Neural progenitor cell (in vitro differentiated cells): Measurements from ENCODE around the gene MAPRE3. TPM values are rescaled to one million over a fixed set of nuclear protein-coding genes. Genes with fewer than 3 reads are reported as not detected.

Source experiments
- DNase-seq: peaks from one replicate; pipeline ENCODE4 v3.0.0-alpha.2; 2016; ENCODE audit warnings: low spot score
- H2AFZ ChIP-seq: fragments of 200-600 bp; sonication (generic); replicated peaks from 2 replicates; pipeline ENCODE4 v1.6.1; 2016; ENCODE audit warnings: antibody characterized with exemption
- H3F3A ChIP-seq: fragments of 200-600 bp; sonication (generic); 2 replicates; pipeline ENCODE4 v1.6.1; 2016; ENCODE audit warnings: antibody characterized with exemption, low read depth
- H3K27ac ChIP-seq: fragments of 200-600 bp; sonication (generic); 2 replicates; pipeline ENCODE4 v1.5.1; 2016; ENCODE audit warnings: mild to moderate bottlenecking
- H3K27me3 ChIP-seq: fragments of 200-600 bp; sonication (generic); 2 replicates; pipeline ENCODE4 v1.6.1; 2016; ENCODE audit warnings: mild to moderate bottlenecking, moderate library complexity
- H3K36me3 ChIP-seq: fragments of 200-600 bp; sonication (generic); 2 replicates; pipeline ENCODE4 v1.5.1; 2016
- H3K4me1 ChIP-seq: fragments of 200-600 bp; sonication (generic); 2 replicates; pipeline ENCODE4 v1.6.1; 2016; ENCODE audit warnings: mixed run types
- H3K4me2 ChIP-seq: fragments of 200-600 bp; sonication (generic); 2 replicates; pipeline ENCODE4 v1.6.1; 2016
- H3K4me3 ChIP-seq: fragments of 200-600 bp; sonication (generic); 2 replicates; pipeline ENCODE4 v1.5.1; 2016
- H3K79me2 ChIP-seq: fragments of 200-600 bp; sonication (generic); 2 replicates; pipeline ENCODE4 v1.6.1; 2016; ENCODE audit warnings: low read depth
- H3K9ac ChIP-seq: fragments of 200-600 bp; sonication (generic); 2 replicates; pipeline ENCODE4 v1.6.1; 2016
- H3K9me3 ChIP-seq: fragments of 200-600 bp; sonication (generic); 2 replicates; pipeline ENCODE4 v1.5.1; 2016; ENCODE audit warnings: low read depth
- H4K20me1 ChIP-seq: fragments of 200-600 bp; sonication (generic); 2 replicates; pipeline ENCODE4 v1.6.1; 2016; ENCODE audit warnings: low read depth
- H3K27ac Mint-ChIP-seq: 3 replicates; pipeline ENCODE4 v1.8.0; 2021; ENCODE audit warnings: mixed read lengths
- H3K27me3 Mint-ChIP-seq: 2 replicates; pipeline ENCODE4 v1.8.0; 2022; ENCODE audit warnings: low read depth, mild to moderate bottlenecking, inconsistent platforms, moderate library complexity, mixed read lengths; ENCODE audit not compliant: insufficient read depth
- H3K36me3 Mint-ChIP-seq: 3 replicates; pipeline ENCODE4 v1.8.0; 2021; ENCODE audit warnings: mixed read lengths
- H3K4me1 Mint-ChIP-seq: 3 replicates; pipeline ENCODE4 v1.8.0; 2021; ENCODE audit warnings: mixed read lengths
- H3K4me3 Mint-ChIP-seq: 3 replicates; pipeline ENCODE4 v1.8.0; 2021; ENCODE audit warnings: mild to moderate bottlenecking, moderate library complexity, mixed read lengths
- H3K9me3 Mint-ChIP-seq: 3 replicates; pipeline ENCODE4 v1.8.0; 2020; ENCODE audit warnings: mixed read lengths
- EZH2 ChIP-seq: fragments of 200-600 bp; sonication (generic); IDR thresholded peaks from 2 replicates; pipeline ENCODE4 v1.6.1; 2017; ENCODE audit warnings: antibody characterized with exemption, mild to moderate bottlenecking, moderate library complexity
- EZH2phosphoT487 ChIP-seq: fragments of 200-600 bp; sonication (generic); IDR thresholded peaks from 2 replicates; pipeline ENCODE4 v1.6.1; 2017; ENCODE audit warnings: antibody characterized with exemption
- total RNA-seq: library from RNA; depleted of rRNA; stranded (reverse); fragments of >200 nt; gene quantifications from 2 replicates; pipeline ENCODE4 v1.2.3, GENCODE V29; 2015; ENCODE audit warnings: low replicate concordance
- TF ChIP-seq, protein P1 (sequence below): fragments of 200-600 bp; sonication (generic); IDR thresholded peaks from 2 replicates; pipeline ENCODE4 v1.5.1; 2017; ENCODE audit warnings: antibody characterized with exemption, mild to moderate bottlenecking

The MAPRE3 gene
- total RNA-seq, 1 donor from 2014 or later: 3.1 TPM

DNA sequence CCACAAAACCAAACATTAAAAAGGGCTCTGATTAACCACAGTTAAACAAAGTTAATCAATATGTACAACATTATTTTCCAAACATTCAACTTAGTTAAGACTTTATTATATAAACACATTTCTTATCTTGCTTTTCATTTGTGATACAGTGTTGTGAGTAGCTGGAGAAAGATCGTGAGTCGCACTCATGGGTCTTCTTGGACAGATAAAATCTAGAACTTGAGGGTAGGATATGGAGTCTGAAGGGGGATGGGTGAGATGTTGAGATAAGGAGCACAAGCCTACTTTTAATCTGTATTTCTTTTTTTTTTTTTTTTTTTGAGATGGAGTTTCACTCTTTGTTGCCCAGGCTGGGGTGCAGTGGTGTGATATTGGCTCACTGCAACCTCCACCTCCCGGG lies 39.7 kb downstream of the MAPRE3 start:
- no peaks in the 10 kb centered on the region for H3K9me3 ChIP-seq
- no peak for TF ChIP-seq EZH2
- TF ChIP-seq EZH2phosphoT487: no peak
- TF ChIP-seq, protein P1, sequence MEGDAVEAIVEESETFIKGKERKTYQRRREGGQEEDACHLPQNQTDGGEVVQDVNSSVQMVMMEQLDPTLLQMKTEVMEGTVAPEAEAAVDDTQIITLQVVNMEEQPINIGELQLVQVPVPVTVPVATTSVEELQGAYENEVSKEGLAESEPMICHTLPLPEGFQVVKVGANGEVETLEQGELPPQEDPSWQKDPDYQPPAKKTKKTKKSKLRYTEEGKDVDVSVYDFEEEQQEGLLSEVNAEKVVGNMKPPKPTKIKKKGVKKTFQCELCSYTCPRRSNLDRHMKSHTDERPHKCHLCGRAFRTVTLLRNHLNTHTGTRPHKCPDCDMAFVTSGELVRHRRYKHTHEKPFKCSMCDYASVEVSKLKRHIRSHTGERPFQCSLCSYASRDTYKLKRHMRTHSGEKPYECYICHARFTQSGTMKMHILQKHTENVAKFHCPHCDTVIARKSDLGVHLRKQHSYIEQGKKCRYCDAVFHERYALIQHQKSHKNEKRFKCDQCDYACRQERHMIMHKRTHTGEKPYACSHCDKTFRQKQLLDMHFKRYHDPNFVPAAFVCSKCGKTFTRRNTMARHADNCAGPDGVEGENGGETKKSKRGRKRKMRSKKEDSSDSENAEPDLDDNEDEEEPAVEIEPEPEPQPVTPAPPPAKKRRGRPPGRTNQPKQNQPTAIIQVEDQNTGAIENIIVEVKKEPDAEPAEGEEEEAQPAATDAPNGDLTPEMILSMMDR: no peak
- H3K4me3 ChIP-seq: no peak overlapping the region
- no peaks in the 10 kb centered on the region for H3K79me2 ChIP-seq
- H3K4me2 ChIP-seq: no peak overlapping the region
- H4K20me1 ChIP-seq: peaks cover 7% of the 10 kb centered on the region
- Mint-ChIP-seq H3K4me3 (no peak overlapping the region), H3K36me3 (peaks cover 23% of the 10 kb centered on the region), H3K9me3 (peaks cover 16% of the 10 kb centered on the region), H3K4me1 (no peaks in the 10 kb centered on the region), H3K27me3 (peaks cover under 1% of the 10 kb centered on the region), H3K27ac (no peak overlapping the region)
- H3K9ac ChIP-seq: no peak overlapping the region
- no peak for DNase-seq
- no peaks in the 10 kb centered on the region for H3K27me3 ChIP-seq
- no peak overlapping the region for H2AFZ ChIP-seq
- no peaks in the 10 kb centered on the region for H3K4me1 ChIP-seq
- no peaks in the 10 kb centered on the region for H3K36me3 ChIP-seq
- H3K27ac ChIP-seq: no peak overlapping the region
- no peaks in the 10 kb centered on the region for H3F3A ChIP-seq

DNA sequence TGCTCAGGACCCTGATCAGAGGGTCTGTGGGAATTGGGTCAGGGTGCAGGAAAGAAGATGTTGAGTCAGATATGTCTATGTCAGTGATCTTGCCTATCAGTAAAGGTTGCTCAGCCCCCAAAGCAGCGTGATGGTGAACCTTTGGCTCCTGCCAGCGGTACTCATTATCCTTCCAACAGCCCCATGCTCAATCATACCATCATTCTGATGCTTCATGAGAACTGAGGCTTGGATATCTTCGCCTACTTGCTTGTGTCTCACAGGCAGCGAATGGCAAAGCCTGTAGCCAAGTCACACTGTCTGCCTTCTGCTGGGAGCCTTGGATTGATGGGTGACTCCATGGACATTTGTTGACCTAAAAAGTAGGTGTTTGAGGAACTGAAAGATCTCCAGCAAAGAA lies 43.3 kb downstream of the MAPRE3 start:
- H3K9ac ChIP-seq: no peak overlapping the region
- H3K9me3 ChIP-seq: no peaks in the 10 kb centered on the region
- peaks cover 6% of the 10 kb centered on the region for H4K20me1 ChIP-seq
- Mint-ChIP-seq H3K9me3 (peaks cover 16% of the 10 kb centered on the region), H3K4me1 (peaks cover 2% of the 10 kb centered on the region), H3K4me3 (no peak overlapping the region), H3K27ac (no peak overlapping the region), H3K27me3 (peaks cover 3% of the 10 kb centered on the region), H3K36me3 (peaks cover 23% of the 10 kb centered on the region)
- H2AFZ ChIP-seq: no peak overlapping the region
- H3K27ac ChIP-seq: no peak overlapping the region
- no peak overlapping the region for H3K4me3 ChIP-seq
- no peaks in the 10 kb centered on the region for H3K79me2 ChIP-seq
- H3F3A ChIP-seq: no peaks in the 10 kb centered on the region
- H3K36me3 ChIP-seq: no peaks in the 10 kb centered on the region
- no peak for DNase-seq
- no peaks in the 10 kb centered on the region for H3K27me3 ChIP-seq
- no peaks in the 10 kb centered on the region for H3K4me1 ChIP-seq
- H3K4me2 ChIP-seq: no peak overlapping the region
- no peak for TF ChIP-seq EZH2
- no peak for TF ChIP-seq EZH2phosphoT487
- TF ChIP-seq, protein P1: no peak

DNA sequence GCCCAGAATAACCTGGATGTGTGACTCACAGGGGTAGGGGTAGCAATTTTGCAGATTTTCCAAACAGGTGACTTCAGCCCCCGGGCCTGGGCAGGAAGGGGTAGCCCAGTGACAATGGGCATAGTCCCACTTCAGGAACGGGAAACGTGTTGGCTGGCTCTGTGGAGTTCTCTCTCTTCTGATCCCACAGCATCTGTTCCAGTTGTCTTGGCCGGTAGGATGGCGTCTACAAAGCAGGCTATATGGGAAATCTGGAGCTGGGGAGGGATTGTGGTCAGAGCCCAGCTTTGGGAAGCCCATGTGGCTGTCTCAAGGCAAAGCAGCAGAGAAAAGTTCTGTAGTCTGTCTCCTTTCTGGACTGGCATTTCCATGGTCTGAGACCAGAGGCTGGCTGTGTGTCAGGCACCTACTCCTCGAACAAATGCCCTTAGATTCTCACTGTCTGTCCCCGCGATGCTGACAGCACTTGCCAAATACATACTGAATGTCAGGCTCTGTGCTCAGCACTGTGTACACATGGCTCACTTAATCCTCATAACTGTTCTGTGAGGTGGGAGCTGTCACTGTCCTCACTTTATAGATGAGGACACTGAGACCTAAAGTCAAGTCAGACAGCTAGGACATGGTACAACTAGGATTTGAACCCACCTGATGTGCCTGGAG lies 44.5 kb downstream of the MAPRE3 start:
- H3K27me3 Mint-ChIP-seq: peaks cover 6% of the 10 kb centered on the region
- H3K36me3 Mint-ChIP-seq: peaks cover 23% of the 10 kb centered on the region
- Histone ChIP-seq H3K79me2 (no peaks in the 10 kb centered on the region), H2AFZ (no peak overlapping the region), H3K9ac (no peak overlapping the region), H3K4me2 (no peak overlapping the region), H3K27me3 (no peaks in the 10 kb centered on the region), H3K36me3 (no peaks in the 10 kb centered on the region), H3F3A (no peaks in the 10 kb centered on the region), H3K27ac (no peak overlapping the region), H3K4me1 (no peaks in the 10 kb centered on the region), H4K20me1 (peaks cover 8% of the 10 kb centered on the region), H3K9me3 (no peaks in the 10 kb centered on the region), H3K4me3 (no peak overlapping the region)
- peaks cover 16% of the 10 kb centered on the region for H3K9me3 Mint-ChIP-seq
- H3K4me1 Mint-ChIP-seq: peaks cover 7% of the 10 kb centered on the region
- TF ChIP-seq EZH2 (no peak), EZH2phosphoT487 (no peak)
- TF ChIP-seq, protein P1: no peak
- peak overlapping the region; percentile 47 for H3K27ac Mint-ChIP-seq
- DNase-seq: no peak
- no peak overlapping the region for H3K4me3 Mint-ChIP-seq
